HG03342 (cell line): Measurements from ENCODE around the gene C5.
"Not testable (repeated sequence)": the region's sequence is repeated elsewhere in the genome, so short reads cannot be mapped to it uniquely, and the experiment has no call there.

ENCODE experiments used
- ATAC-seq: cut with Tn5 transposase; IDR thresholded peaks from one replicate; pipeline ENCODE4 v1.9.1; 2021; ENCODE audit warnings: mild to moderate bottlenecking, moderate library complexity; ENCODE audit not compliant: unreplicated experiment

The C5 gene

DNA sequence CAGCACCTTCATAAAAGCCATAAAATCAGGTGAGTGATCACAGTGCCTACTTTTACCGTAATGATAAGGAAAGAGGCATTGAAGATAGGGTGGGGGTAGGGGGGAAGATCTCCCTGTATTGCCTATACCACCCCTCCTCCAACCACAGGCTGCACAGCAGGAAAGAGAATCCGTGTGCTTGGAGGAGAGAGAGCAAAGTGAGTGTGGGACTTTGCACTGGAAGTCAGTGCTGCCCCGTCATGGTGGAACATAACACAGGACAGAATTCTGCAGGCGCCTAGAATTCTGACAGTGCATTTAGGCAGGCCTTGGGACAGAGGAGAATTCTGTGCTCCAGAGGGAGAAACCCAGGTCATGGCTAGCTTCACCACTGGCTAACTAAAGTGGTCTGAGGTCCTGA, 3.5 kb upstream of the C5 start:
- no peak for ATAC-seq

DNA sequence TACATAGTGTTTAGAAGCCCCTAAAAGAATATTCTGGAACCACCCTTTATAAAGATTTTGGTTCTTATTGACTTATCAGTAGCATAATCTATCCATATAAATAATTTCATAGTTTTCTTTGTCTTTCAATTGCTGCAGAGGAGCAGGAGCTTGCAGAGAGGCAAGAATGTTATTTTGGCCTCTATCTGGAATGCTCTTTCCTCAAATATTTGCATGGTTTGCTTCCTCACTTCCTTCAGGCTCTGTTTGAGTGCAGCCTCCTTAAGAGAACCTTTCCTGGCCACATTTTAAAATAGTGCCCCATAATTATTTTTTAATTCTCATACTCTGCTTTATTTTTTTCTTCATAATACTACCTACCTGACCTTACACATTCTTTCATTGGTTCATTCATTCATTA, 1.5 kb downstream of the C5 start:
- ATAC-seq, result no peak

DNA sequence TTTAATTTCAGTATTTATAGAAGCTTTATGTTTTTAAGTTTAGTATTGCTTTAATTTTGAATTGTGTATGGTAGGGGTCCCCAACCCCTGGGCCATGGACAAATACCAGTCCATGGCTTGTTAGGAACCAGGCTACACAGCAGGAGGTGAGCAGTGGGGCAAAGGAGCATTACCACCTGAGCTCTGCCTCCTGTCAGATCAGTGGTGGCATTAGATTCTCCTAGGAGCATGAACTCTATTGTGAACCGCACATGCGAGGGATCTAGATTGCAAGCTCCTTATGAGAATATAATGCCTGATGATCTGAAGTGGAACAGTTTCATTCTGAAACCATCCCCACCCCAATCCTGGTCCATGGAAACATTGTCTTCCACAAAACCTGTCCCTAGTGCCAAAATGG, 1.9 kb downstream of the C5 start:
- ATAC-seq, result no peak

DNA sequence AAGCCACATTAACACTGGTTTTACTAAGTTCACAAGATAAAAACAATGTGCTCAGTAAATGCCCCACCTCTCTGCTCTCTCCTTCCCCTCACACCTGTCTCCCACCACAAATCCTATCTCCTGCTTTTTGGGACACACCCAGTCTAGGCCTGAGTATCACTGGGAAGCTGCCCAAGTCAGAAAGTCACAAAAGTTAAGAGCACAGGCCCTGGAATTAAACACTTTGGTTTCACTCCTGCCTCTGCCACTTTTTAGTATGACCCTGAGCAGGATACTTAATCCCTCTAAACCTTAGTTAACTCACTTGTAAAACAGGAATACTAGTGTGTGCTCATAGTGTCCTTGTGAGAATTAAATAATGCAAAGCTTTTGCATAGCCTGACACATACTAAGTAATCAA, 11.3 kb downstream of the C5 start:
- ATAC-seq, result no peak

DNA sequence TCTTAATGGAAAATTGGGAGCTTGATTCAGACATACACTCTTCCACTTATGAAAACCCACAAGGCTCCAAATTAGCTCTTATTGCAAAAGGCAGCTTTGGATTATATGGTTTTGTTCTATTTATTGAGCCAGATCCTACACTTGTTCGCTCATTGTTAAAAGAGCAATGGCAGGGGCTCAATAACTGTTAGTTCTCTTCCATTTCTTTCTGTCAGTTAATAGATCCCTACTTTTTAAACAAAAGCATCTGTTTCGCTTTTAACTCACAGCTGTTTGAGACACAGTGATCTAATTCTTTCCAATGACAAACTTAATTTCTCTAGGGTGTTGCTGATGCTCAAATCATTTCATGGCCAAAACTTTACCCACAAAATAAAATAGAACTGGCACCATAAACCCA, 11.7 kb downstream of the C5 start:
- no peak for ATAC-seq

DNA sequence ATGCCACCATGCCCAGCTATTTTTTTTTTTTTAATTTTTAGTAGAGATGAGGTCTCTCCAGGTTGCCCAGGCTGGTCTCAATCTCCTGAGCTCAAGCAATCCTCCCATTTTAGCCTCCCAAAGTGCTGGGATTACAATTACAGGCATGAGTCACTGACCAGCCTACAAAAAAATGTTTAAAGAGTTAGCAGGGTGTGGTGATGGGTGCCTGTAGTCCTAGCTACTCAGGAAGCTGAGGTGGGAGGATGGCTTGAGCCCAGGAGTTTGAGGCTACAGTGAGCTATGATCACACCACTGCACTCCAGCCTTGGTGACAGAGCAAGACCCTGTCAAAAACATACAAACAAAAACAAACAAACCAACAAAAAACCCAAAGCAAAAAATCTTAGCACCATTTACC, 14.4 kb downstream of the C5 start:
- not testable (repeated sequence) for ATAC-seq

DNA sequence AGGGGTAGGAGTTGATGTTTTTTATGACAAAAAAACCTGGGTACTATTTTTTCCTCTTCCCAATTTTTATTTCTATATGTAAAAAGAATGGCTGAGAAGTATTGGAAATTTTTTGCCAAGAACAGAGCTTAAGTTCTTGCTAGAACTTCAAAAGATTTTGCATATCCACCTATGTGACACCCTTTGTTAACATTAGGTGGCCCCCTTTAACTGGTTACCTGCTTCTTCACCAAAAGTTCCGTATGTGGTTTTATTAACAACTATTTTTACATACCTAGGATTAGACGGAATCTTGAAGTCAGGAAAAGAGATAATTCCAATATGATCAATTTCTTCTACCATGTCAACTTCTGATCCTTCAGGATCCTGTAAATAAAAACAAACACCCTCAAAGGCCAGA, 15.5 kb downstream of the C5 start:
- ATAC-seq, result no peak

DNA sequence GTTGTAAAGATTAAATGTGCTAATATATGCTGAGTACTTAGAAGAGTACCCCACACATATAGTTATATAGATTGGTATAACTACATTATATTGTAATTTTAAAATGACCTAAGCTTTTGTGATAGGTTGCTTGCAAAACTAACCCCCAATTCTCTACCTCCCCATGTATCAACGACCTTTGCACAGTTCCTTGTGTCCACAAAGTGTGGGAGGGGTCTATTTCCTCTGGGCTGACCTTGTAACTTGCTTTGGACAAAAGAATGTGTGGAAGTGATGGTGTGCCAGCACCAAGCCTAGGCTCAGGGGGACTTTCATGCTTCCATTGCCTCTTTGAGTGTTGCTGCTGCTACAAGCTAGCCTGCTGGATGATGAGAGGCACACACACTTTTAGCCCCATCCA, 20.6 kb downstream of the C5 start:
- no peak for ATAC-seq

DNA sequence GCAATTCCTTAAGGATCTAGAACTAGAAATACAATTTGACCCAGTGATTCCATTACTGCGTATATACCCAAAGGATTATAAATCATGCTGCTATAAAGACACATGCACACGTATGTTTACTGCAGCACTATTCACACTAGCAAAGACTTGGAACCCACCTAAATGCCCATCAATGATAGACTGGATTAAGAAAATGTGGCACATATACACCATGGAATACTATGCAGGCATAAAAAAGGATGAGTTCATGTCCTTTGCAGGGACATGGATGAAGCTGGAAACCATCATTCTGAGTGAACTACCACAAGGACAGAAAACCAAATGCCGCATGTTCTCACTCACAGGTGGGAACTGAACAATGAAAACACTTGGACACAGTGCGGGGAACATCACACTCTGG, 21.8 kb downstream of the C5 start:
- ATAC-seq, result not testable (repeated sequence)

DNA sequence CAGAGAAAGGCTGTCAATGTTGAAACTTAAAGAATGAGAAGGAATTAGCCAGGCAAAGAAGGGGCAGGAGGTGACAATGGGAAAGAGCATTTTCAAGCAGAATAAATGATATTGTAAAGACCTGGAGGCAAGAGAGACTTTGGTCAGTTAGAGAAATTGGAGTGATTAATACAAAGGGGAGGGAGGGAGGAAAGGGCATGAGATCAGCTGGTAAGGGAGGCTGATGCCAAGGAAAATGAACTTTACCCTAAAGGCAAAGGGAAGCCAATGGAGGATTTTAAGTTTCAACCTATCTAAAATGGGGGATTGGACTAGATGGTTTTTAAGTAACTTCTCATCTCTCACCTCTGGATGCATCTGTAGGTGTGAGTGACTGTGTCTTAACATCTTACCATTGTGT, 23.3 kb downstream of the C5 start:
- ATAC-seq, result no peak

DNA sequence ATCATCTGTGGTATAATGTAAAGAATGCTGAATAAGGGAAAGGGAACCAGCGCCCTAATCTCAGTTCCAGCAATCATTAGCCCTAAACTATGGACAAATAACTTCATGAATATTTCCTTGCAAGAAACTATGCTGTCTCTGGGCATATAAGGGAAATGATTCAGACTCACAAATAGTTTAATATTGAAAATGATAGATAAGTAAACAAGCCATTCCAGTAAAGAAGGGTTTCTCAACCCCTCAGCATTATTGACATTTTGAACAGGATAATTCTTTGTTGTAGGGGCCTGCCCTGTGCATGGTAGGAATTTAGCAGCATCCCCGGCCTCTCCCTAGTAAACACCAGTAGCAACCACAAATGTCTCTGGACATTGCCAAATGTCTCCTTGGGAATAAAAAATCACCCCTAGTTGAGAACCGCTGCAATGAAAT, 23.8 kb downstream of the C5 start:
- ATAC-seq, result no peak

DNA sequence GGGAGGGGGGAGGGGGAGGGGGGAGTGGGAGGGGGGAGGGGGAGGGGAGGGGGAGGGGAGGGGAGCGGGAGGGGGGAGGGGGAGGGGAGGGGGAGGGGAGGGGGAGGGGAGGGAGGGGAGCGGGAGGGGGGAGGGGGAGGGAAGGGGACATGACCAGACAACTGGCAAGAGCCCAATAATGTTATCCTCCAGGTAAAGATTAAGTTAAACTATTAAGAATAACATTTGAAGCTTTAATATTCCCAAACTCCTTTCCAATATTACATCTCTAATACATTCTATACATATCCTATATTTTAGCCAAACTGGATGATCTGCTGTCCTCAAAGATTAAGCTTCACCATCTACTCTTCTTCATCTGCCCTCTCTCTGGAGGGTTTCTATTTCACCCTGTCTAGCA, 25.8 kb downstream of the C5 start:
- no peak for ATAC-seq

DNA sequence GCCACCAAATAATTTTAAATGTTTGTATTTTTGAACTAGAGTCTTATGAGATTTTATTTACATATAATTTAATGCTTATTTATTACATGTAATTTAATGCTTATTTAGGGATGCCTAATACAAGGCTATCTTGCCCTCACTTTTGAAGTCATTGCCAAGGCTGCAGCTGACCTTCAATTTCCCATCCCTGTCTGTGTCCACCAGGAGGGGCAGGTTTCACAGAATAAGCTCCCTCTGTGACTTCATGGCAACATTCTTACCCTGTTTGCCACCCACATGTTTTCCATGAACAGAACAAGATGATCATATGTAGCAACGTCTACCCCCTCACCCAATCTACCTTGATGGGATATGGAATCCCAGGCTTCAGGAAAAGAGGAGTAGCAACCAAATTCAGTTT, 27.0 kb downstream of the C5 start:
- no peak for ATAC-seq

DNA sequence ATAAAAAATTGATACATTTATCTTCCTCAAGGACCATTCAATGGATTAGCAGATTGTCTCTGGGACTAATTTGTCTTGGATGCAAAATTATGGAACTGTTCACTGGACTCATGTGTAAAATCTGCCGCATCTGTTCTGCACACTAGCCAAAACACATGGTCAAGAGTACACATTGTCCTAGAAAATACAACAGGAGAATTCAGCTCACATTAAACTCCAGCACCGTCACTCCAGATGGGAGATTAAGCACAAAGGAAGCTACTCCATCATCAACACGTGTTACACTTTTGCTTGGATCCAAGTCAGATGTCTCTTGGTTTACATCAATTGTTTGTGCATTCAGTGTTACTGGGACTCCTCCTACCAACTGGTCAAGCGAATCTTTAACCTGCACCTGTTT, 28.8 kb downstream of the C5 start:
- no peak for ATAC-seq

DNA sequence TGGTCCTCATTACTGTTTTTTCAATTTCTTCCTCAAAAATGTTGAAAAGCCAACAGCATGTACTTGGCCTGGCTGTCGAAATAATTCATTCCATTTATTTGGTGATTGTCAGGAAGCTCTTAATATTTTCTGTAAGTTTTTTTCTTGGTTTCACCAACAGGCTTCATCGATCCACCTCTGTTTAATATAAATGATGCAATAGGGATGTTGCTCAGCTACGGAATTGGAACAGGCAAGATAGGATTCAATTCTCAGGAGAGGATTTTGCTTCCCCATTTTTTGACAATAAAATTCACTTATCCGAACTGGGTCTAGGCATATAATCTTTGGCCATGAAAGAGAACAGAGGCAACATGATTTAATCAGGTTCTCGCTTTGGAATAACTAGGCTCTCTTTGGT, 30.8 kb downstream of the C5 start:
- no peak for ATAC-seq

DNA sequence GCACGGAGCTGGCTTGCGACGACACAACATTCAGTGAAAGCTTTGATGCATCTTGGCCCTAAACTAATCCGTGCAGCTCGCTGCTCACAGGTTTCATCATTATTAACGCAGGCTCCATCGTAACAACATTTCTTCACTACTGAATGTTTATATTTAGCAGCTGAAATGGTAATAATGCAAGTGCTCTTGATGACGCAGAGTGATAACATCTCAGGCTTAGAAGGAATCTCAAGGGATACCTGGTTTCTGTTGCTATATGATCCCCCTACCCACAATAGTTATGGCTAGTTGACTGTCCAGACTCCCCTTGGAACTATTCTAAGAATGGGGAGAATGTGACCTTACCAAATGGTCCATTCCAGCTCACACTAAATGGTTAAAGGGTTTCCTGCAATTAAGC, 36.2 kb downstream of the C5 start:
- no peak for ATAC-seq

DNA sequence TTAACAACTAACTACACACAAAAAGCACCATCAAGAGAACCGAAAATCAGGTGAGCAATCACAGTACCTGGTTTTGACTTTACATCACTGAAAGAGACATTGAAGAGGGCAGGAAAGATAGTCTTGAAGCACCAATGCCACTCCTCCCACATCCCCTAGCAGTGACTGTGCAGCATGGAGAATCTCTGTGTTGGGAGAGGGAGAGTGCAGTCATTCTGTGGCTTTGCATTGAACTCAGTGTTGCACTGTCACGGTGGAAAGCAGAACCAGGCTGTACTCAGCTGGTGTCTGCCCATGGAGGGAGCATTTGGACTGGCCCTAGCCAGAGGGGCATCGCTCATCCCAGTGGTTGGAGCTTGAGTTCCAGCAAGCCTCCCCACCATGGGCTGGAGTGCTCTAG, 40.4 kb downstream of the C5 start:
- no peak for ATAC-seq

DNA sequence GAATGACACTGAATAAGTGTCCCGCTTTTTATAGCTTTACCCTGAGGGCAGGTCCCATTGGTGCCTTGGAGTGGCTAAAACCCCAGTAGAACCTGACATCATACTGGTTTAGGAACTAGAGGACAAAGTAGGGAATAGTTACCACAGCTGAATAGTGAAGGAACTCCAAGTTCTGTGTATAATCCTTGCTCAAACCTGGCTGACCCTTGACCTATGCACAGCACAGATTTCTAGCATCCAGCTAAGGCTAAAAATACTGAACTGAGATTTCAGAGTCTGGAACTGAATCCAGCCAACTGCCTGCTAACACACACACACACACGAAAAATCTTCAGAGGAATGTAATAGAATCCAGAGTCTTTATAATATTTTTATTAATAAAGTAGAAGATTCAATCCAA, 50.8 kb downstream of the C5 start:
- no peak for ATAC-seq

DNA sequence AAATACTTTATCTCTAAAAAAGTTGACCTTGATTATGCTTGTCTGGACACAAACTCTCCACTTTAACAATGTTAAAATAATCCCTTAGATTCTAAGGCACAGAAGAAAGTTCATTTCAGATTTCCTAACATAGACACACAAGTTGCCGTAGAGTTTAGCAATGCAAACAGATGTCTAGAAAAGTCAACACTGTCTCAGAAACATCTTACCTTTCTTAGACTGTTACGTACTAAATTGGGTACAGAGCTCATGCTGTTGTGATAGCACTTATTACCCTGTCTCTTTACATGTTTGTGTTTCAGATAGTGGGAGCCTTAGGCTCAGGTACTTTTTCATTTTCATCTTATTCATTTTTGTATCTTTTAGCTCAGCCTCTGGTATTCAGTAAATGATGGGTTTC, 52.0 kb downstream of the C5 start:
- ATAC-seq, result no peak

DNA sequence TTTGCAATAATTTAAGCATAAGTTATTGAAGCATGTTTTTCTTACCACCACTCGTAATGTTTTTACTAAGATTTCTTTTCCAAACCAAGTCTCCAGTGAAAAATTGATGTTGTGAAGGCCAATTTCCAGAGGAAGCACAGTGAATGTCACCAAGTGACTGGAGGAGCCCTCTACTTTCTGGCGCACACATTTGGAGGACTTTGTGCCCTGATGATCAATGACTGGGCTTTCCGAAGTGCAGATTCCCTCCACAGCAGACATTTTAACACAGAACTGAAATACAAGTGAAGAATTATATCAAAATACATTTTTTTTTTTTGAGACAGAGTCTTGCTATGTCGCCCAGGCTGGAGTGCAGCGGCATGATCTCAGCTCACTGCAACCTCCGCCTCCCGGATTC, 52.6 kb downstream of the C5 start:
- ATAC-seq, result no peak

DNA sequence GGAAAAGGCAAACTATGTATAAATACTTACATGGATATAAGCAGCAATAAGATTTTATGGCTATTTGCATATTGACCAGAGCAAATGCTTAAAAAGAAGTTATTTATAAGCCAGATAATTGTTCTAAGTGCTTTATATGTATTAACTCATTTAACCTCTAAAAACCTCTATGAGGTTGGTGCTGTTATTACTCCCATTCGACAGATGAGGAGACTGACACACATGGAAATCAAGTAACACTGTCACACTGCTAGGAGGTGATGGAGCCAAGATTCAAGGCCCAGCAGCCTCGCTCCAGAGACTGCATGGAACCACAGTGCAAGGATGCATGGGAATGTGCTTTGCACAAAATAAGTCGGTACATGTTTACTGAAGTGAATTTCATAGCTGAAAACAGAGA, 53.7 kb downstream of the C5 start:
- ATAC-seq, result no peak

DNA sequence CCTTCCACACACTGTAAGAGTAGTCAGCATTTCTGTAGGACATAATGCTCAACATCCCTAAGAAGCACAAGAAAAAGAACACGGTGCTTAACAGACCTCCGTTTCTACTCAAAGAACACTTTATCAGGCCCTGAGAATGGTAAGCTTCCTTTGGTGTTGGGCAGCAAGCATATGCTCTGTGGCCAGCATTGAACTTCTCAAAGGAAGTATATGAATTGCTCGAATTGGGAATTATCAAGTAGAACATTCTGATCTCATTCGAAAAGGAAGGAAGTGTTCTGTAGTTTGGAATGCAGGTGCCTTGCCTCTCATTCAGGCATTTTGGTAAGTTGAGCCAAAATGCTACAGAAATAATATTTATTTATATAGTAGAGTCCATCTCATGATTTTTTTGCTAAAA, 61.0 kb downstream of the C5 start:
- no peak for ATAC-seq

DNA sequence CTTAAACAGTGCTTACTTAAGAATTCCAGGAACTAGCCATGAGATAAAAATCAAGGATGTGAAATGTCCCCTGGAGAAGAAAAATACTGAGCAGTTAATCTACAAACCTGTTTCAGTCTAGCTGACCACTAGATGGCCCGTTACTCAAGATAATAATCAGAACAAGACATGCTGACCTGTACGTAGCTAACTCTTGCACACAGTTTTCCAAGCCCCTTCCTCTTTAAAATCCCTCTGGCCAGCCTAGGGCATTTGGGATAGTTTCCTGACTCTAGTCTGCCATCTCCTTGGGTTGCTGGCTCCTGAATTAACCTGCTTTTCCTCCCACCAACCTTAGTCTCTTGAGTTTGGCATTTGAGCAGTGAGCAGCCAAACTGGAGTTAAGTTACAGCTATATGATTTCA, 64.3 kb downstream of the C5 start:
- no peak for ATAC-seq

DNA sequence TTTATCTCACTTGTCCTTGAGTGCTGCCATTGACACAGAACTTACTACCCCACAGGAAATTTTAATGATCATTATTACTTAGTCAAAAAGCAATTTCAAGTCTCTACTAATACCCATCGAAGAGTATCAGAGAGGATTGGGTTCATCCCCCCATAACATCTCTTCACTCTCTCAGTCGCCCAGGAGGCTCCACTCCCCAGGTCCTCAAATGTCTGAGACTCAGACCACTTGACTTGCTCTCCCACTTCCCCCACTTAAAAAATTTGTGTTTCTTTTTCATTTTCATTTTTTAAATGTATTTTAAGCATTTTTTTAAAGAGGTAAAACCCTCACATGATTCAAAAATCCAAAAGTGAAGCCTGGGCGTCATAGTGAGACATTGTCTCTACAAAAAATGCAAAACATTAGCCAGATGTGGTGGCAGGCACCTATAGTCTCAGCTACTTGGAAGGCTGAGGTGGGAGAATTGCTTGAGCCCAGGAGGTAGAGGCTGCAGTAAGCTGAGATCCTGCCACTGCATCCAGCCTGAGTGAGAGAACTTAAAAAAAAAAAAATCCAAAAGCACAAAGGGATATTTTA, 66.7 kb downstream of the C5 start:
- ATAC-seq, result no peak
